ENCODE measurements around the gene CHST7.

GRCh38 chrX:46573331-46573891, at the start of gene CHST7:
- TF ChIP-seq CTCF (IDR thresholded peaks at IDR 0.05) = no peak
- no peak for TF ChIP-seq POLR2A (IDR thresholded peaks at IDR 0.05)
